ENCODE results near the gene MRPS35. TPM values are rescaled to one million over a fixed set of nuclear protein-coding genes. Genes with fewer than 3 reads are reported as not detected.

Gene MRPS35
- polyA plus RNA-seq, 6 donors from 2014 or later: 64.8 to 83.5 (median 72.0) TPM

DNA sequence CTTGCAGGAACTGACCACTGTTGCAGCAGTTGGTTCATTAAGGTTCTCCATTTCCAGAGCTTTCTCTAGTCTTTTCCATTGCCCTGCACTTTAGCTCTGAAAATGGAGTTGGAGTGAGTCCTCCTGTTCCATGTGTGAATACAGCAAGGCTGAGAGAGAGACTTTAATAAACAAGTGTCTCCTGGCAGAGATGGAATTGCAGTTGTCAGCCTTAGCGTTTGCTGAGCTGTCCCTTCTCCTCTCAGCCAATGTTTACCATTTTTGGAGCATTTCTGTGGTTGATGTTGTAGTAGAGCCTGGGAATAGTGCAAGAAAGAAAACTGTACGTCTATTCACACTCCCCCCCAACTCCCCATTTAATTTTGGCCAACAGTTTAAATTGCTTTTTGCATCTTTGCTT, 76.9 kb downstream of the MRPS35 start:
- DNase-seq (no peak), ATAC-seq (ENCODE audit: low read depth in 2 of 2) (no peak)
- H3K27ac Mint-ChIP-seq: no peak overlapping the region
- no peaks in the 10 kb centered on the region for H3K9me3 Mint-ChIP-seq
- no peak overlapping the region for H3K4me3 Mint-ChIP-seq
- H3K27me3 Mint-ChIP-seq: no peaks in the 10 kb centered on the region
- peaks cover 3 to 17% (median 7%) of the 10 kb centered on the region in 3 donors for H3K4me1 Mint-ChIP-seq
- H3K36me3 Mint-ChIP-seq: peaks cover 9 to 15% of the 10 kb centered on the region in 2 donors

- Mint-ChIP-seq H3K27ac (no peak overlapping the region), H3K9me3 (no peaks in the 10 kb centered on the region), H3K36me3 (peaks cover 16 to 20% of the 10 kb centered on the region in 2 donors), H3K27me3 (no peaks in the 10 kb centered on the region), H3K4me3 (no peak overlapping the region), H3K4me1 (peaks cover 0 to 9% (median 4%) of the 10 kb centered on the region in 3 donors)
- ATAC-seq (ENCODE audit: low read depth in 2 of 2): no peak
- no peak for DNase-seq
These were observed 79.5 kb downstream of the MRPS35 start for GRCh38 chr12:27790179-27790578.

DNA sequence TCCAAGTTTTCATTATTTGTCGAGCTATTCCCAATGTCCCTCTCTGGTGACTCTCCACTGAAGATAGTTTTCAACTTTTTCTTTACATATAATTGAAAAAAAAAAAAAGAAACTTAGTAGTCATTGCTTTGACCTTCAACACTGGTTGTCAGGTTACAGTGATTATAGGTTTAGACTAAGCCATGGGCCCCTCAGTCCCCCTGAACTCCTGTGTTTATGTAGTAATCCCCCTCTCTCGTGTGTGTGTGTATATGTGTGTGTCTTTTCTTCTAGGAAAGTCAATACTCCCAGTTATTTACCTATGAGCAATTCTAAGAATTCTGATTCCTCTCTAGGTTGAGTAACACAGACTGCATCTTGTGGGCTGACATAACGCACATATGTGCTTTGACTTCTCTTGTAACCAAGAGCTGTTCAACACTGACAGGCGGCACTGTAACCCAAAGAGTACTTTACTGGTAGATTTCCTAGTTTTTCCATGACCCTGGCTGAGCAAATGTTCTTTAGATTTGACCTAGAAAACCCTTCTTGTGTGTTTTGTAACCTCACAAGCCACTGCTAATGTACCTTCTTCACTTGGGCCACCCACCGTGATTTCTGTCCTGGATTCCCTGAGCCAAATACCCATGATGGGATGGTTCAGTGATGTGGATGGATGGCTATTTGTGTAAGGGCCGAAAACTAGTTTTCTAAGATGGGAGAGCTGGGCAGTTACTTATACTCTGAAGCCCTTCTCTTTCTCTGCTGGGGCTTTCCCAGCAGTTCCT, 84.4 kb downstream of the MRPS35 start:
- ATAC-seq (ENCODE audit: low read depth in 2 of 2) (no peak), DNase-seq (no peak)
- no peaks in the 10 kb centered on the region for H3K4me1 Mint-ChIP-seq
- H3K4me3 Mint-ChIP-seq: no peak overlapping the region
- no peaks in the 10 kb centered on the region for H3K27me3 Mint-ChIP-seq
- no peaks in the 10 kb centered on the region for H3K9me3 Mint-ChIP-seq
- H3K27ac Mint-ChIP-seq: peak overlapping the region in 1 of 6 donors; percentile 8
- peaks cover 24 to 32% of the 10 kb centered on the region in 2 donors for H3K36me3 Mint-ChIP-seq

GRCh38 chr12:27796128-27796527, 85.5 kb downstream of the MRPS35 start:
- Mint-ChIP-seq H3K4me1 (peaks cover 0 to 4% (median 0%) of the 10 kb centered on the region in 3 donors), H3K27me3 (no peaks in the 10 kb centered on the region), H3K9me3 (no peaks in the 10 kb centered on the region), H3K27ac (no peak overlapping the region), H3K36me3 (peaks cover 23 to 32% of the 10 kb centered on the region in 2 donors), H3K4me3 (no peak overlapping the region)
- DNase-seq (no peak), ATAC-seq (ENCODE audit: low read depth in 2 of 2) (no peak)

GRCh38 chr12:27797301-27798025, 86.8 kb downstream of the MRPS35 start:
- H3K4me3 Mint-ChIP-seq: no peak overlapping the region
- peaks cover 0 to 4% (median 0%) of the 10 kb centered on the region in 3 donors for H3K4me1 Mint-ChIP-seq
- ATAC-seq (ENCODE audit: low read depth in 2 of 2): no peak
- peaks cover 13 to 22% of the 10 kb centered on the region in 2 donors for H3K36me3 Mint-ChIP-seq
- H3K27me3 Mint-ChIP-seq: no peaks in the 10 kb centered on the region
- no peaks in the 10 kb centered on the region for H3K9me3 Mint-ChIP-seq
- no peak for DNase-seq
- no peak overlapping the region for H3K27ac Mint-ChIP-seq

DNA sequence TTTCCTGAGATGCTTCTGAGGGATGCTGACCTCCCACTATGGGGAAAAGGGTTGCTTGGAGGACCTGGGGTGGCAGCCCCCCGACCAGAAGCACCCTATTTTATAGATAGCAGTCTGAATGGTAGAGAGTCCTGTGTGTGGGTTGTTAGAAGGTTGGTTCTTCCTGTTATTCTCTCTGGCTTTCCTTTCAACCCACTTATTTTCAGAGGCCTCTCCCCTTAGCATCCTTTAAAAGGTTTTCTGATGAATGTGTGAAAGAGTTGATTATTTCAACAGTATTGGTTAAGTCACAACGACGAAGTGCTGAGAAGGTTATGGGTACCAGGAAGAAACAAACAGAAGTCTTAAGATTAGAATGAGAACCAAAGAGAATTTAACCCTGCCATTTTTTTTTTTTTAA, 90.2 kb downstream of the MRPS35 start:
- no peak for DNase-seq
- Mint-ChIP-seq H3K4me3 (no peak overlapping the region), H3K27me3 (peaks cover 0 to 3% (median 0%) of the 10 kb centered on the region in 3 donors), H3K36me3 (peaks cover 7 to 15% of the 10 kb centered on the region in 2 donors), H3K4me1 (peaks cover 3 to 8% (median 6%) of the 10 kb centered on the region in 3 donors), H3K27ac (no peak overlapping the region), H3K9me3 (no peaks in the 10 kb centered on the region)
- ATAC-seq (ENCODE audit: low read depth in 2 of 2): no peak

GRCh38 chr12:27801630-27802029, 91.0 kb downstream of the MRPS35 start:
- H3K27me3 Mint-ChIP-seq: peaks cover 0 to 11% (median 7%) of the 10 kb centered on the region in 3 donors
- no peaks in the 10 kb centered on the region for H3K9me3 Mint-ChIP-seq
- DNase-seq (no peak), ATAC-seq (ENCODE audit: low read depth in 2 of 2) (no peak)
- no peak overlapping the region for H3K4me3 Mint-ChIP-seq
- peaks cover 3 to 8% (median 6%) of the 10 kb centered on the region in 3 donors for H3K4me1 Mint-ChIP-seq
- H3K27ac Mint-ChIP-seq: peak overlapping the region in 1 of 6 donors; percentile 57
- H3K36me3 Mint-ChIP-seq: peaks cover 7 to 13% of the 10 kb centered on the region in 2 donors

DNA sequence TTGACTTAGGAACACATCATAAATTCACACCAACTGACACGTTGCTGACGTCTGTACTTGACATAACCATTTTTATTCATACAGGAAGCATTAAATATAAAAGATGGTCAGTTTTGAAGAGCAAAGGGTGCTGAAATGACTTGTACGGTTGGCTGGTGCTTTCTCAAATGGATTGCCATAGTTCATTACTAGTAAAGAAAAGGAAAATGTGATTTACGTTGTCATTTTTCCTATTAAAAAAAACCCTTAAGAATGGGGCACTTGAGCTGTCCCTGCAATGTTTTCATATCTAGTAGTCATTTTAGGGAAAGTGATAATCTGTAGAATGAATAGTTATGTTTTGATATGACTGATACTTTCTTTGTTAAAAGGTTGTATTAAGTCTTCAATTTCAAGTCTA, 91.9 kb downstream of the MRPS35 start:
- no peaks in the 10 kb centered on the region for H3K9me3 Mint-ChIP-seq
- H3K4me1 Mint-ChIP-seq: peaks cover 3 to 8% (median 6%) of the 10 kb centered on the region in 3 donors
- peaks cover 0 to 17% (median 11%) of the 10 kb centered on the region in 3 donors for H3K27me3 Mint-ChIP-seq
- no peak overlapping the region for H3K27ac Mint-ChIP-seq
- ATAC-seq (ENCODE audit: low read depth in 2 of 2): no peak
- H3K36me3 Mint-ChIP-seq: peaks cover 3 to 4% of the 10 kb centered on the region in 2 donors
- no peak overlapping the region for H3K4me3 Mint-ChIP-seq
- no peak for DNase-seq

- Mint-ChIP-seq H3K27ac (no peak overlapping the region), H3K4me3 (no peak overlapping the region), H3K36me3 (no peaks in the 10 kb centered on the region), H3K4me1 (peaks cover 3 to 8% (median 6%) of the 10 kb centered on the region in 3 donors), H3K27me3 (peaks cover 0 to 21% (median 11%) of the 10 kb centered on the region in 3 donors), H3K9me3 (no peaks in the 10 kb centered on the region)
- ATAC-seq (ENCODE audit: low read depth in 2 of 2) (no peak), DNase-seq (no peak)
These were observed 92.3 kb downstream of the MRPS35 start for GRCh38 chr12:27802936-27803335.

DNA sequence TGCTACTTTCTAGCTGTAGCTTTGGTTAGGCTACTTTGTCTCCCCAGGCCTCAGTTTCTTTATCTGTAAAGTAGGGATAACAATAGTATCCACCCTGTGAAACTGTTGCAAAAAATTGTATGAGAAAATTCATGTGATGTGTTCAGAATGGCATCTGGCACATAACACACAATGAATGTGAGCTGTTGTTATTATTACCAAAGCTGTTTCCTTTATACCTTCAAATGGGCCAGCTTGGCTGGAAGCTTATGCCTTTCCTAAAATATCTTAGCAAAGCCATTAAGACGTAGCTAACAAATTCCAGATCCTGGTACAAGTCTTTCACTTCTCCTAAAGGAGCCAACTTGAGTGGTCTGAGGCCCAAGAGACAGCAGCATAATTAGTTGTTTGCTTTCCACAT, 94.6 kb downstream of the MRPS35 start:
- ATAC-seq (ENCODE audit: low read depth in 2 of 2) (no peak), DNase-seq (no peak)
- no peaks in the 10 kb centered on the region for H3K9me3 Mint-ChIP-seq
- H3K27me3 Mint-ChIP-seq: peaks cover under 1 to 24% (median 11%) of the 10 kb centered on the region in 3 donors
- no peak overlapping the region for H3K4me3 Mint-ChIP-seq
- H3K36me3 Mint-ChIP-seq: no peaks in the 10 kb centered on the region
- peaks cover 3 to 8% (median 6%) of the 10 kb centered on the region in 3 donors for H3K4me1 Mint-ChIP-seq
- no peak overlapping the region for H3K27ac Mint-ChIP-seq

Other genes with a start within 250 kb of the MRPS35 start
- 10 to 100 TPM in 4 of 6 donors, 1 to 10 TPM in 2; 8.2 to 19.0 (median 14.4) TPM for gene PPFIBP1, start 186.6 kb upstream of the MRPS35 start, polyA plus RNA-seq (ENCODE audit: low read depth in 6 of 6)
- gene REP15, start 14.4 kb upstream of the MRPS35 start, polyA plus RNA-seq (ENCODE audit: low read depth in 6 of 6): 1 to 10 TPM in 1 of 6 donors, under 1 TPM in 2, not detected in 3; 0.42 to 2.3 (median 0.47) TPM
- gene KLHL42, start 69.4 kb downstream of the MRPS35 start, polyA plus RNA-seq (ENCODE audit: low read depth in 6 of 6): 10 to 100 TPM in 1 of 6 donors, 1 to 10 TPM in 5; 4.5 to 10.1 (median 7.6) TPM
- not detected for gene MANSC4, start 69.4 kb downstream of the MRPS35 start, polyA plus RNA-seq (ENCODE audit: low read depth in 6 of 6)